ENCODE results near the gene TUB. TPM values are rescaled to one million over a fixed set of nuclear protein-coding genes. Genes with fewer than 3 reads are reported as not detected.

Gene TUB
- total and polyA plus RNA-seq, 2 donors (not counting 1 experiment from before 2014, with no cell fraction given): 0.06 to 0.10 TPM

DNA sequence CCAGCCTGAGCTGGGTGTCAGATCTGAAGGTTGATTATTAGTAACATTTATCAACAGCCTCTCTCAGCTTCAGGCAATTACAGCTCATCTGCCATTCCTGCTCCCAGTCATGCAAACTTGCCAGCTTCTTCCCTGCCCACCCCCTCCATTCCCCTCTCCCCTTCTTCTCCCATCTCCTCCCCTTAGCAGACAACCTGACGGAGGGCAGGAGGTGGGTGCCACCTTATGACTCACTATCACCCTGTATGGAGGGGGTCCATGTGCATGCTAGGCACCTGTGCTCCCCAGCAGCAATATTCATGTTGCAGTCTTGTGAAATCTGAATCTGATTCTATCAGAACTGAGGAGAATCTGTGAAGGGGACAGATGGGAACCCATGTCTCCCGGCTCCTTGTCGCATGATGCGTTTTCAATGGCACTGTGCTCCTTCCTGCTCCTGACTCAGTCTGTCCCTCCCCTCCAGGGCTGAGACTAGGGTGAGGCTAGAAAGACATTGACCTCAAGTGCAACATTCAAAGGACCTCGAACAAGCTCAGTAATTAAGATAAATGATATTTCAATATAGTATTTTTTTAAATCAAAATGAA is 46.3 kb upstream of the TUB start:
- TF ChIP-seq CTCF (IDR thresholded peaks at IDR 0.05) (no peak), EZH2 (IDR thresholded peaks at IDR 0.05; ENCODE audit: borderline replicate concordance, insufficient read depth, low read depth, low read length, poor library complexity, severe bottlenecking) (no peak)
- Histone ChIP-seq H2AFZ (ENCODE audit: insufficient read depth, low read depth, low read length, poor library complexity, severe bottlenecking) (no peak overlapping the region), H4K20me1 (ENCODE audit: control insufficient read depth, insufficient read depth, low read length, poor library complexity, severe bottlenecking) (no peaks in the 10 kb centered on the region), H3K36me3 (replicated peaks in 1 of 2; ENCODE audit: control extremely low read depth in 1 of 2, control insufficient read depth in 1 of 2, extremely low read depth in 1 of 2, insufficient read depth in 2 of 2, low read length in 1 of 2) (no peaks in the 10 kb centered on the region), H3K9ac (ENCODE audit: low read length) (no peak overlapping the region), H3K79me2 (ENCODE audit: control insufficient read depth, insufficient read depth, low read length) (no peaks in the 10 kb centered on the region), H3K4me3 (ENCODE audit: control extremely low read depth in 1 of 5, extremely low read depth in 1 of 5, insufficient read depth in 1 of 5, low read depth in 2 of 5, low read length in 4 of 5) (no peak overlapping the region), H3K9me3 (ENCODE audit: control extremely low read depth in 1 of 3, control insufficient read depth in 2 of 3, insufficient read depth in 1 of 3, low read length in 2 of 3) (no peaks in the 10 kb centered on the region), H3K27me3 (replicated peaks in 1 of 4; ENCODE audit: control extremely low read depth in 1 of 4, control insufficient read depth in 3 of 4, insufficient read depth in 4 of 4, low read length in 3 of 4) (peaks cover 0 to 26% (median 9%) of the 10 kb centered on the region in 4 experiments), H3K4me1 (ENCODE audit: control insufficient read depth in 2 of 2, insufficient read depth in 2 of 2, low read length in 2 of 2) (peaks cover 0 to 8% of the 10 kb centered on the region in 2 donors), H3K4me2 (replicated peaks; ENCODE audit: low read depth, low read length, poor library complexity, severe bottlenecking) (no peak overlapping the region), H3K27ac (ENCODE audit: low read length in 2 of 2) (no peak overlapping the region)
- ChIA-PET CTCF (interaction anchor here (1.2 to 3.6 kb wide), 7 partner anchors 9 to 63 kb away, joined by 4 to 85 read pairs (median 7); no protein-coding TSS in a partner anchor), POLR2A (no interaction called here)
- Mint-ChIP-seq H3K4me3 (no peak overlapping the region), H3K27me3 (peaks cover 48% of the 10 kb centered on the region), H3K27ac (no peak overlapping the region), H3K9me3 (ENCODE audit: insufficient read depth) (no peaks in the 10 kb centered on the region), H3K4me1 (peaks cover 6% of the 10 kb centered on the region)
- 100% methylated on average over 2 of the region's 5 CpGs for WGBS (ENCODE audit: insufficient coverage)
- ATAC-seq (ENCODE audit: low read depth) (no peak), DNase-seq (no peak)
- intact Hi-C loops (cut with micrococcal nuclease): no loop called here

DNA sequence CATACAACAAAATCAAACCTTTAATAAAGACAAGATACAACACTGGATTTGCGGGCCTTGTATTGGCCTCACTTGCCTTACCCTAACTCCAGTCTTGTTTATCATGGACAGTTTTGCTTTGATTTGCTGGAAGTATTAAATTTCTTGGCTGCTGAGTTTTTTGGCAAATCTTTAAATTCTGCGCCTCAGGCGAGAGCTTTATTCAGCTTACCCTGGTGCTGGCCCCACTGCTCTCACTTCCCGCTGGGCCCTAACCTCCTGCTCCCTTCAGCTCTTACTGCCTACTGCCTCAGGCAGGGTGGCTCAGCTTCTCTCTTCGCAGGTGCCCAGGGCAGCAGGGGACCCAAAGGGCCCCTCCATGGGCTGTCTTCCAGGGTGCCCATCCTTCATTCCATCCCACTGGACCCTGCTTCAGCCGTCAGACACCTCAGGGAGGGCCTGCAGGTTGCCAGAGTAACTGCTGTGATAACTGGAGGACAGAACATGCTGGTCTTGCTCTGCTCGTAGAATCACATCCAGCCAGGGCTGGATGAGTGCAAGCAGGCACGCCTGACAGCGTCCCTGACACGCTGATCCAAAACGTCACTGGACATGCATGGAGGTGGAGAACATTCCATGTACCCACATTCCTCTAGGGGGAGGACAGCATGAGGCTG is 45.7 kb upstream of the TUB start:
- intact Hi-C loops (cut with micrococcal nuclease): no loop called here
- H3K4me1 ChIP-seq (ENCODE audit: control insufficient read depth in 2 of 2, insufficient read depth in 2 of 2, low read length in 2 of 2): peaks cover 0 to 8% of the 10 kb centered on the region in 2 donors
- H3K4me3 Mint-ChIP-seq: no peak overlapping the region
- no peaks in the 10 kb centered on the region for H3K9me3 ChIP-seq (ENCODE audit: control extremely low read depth in 1 of 3, control insufficient read depth in 2 of 3, insufficient read depth in 1 of 3, low read length in 2 of 3)
- H3K27ac ChIP-seq (ENCODE audit: low read length in 2 of 2): no peak overlapping the region
- H3K4me2 ChIP-seq (replicated peaks; ENCODE audit: low read depth, low read length, poor library complexity, severe bottlenecking): no peak overlapping the region
- ATAC-seq (ENCODE audit: low read depth) (no peak), DNase-seq (no peak)
- WGBS (ENCODE audit: insufficient coverage): 93% methylated on average over 10 of the region's 11 CpGs
- no peak overlapping the region for H3K9ac ChIP-seq (ENCODE audit: low read length)
- H3K27me3 ChIP-seq (replicated peaks in 1 of 4; ENCODE audit: control extremely low read depth in 1 of 4, control insufficient read depth in 3 of 4, insufficient read depth in 4 of 4, low read length in 3 of 4): peaks cover 0 to 22% (median 7%) of the 10 kb centered on the region in 4 experiments
- ChIA-PET POLR2A (no interaction called here), CTCF (interaction anchor here (1.2 to 3.6 kb wide), 5 partner anchors 8 to 62 kb away, joined by 3 to 85 read pairs (median 6); no protein-coding TSS in a partner anchor)
- H3K27ac Mint-ChIP-seq: no peak overlapping the region
- no peaks in the 10 kb centered on the region for H3K79me2 ChIP-seq (ENCODE audit: control insufficient read depth, insufficient read depth, low read length)
- H3K4me3 ChIP-seq (ENCODE audit: control extremely low read depth in 1 of 5, extremely low read depth in 1 of 5, insufficient read depth in 1 of 5, low read depth in 2 of 5, low read length in 4 of 5): no peak overlapping the region
- H3K27me3 Mint-ChIP-seq: peaks cover 47% of the 10 kb centered on the region
- no peak for TF ChIP-seq EZH2 (IDR thresholded peaks at IDR 0.05; ENCODE audit: borderline replicate concordance, insufficient read depth, low read depth, low read length, poor library complexity, severe bottlenecking)
- no peak for TF ChIP-seq CTCF (IDR thresholded peaks at IDR 0.05)
- H2AFZ ChIP-seq (ENCODE audit: insufficient read depth, low read depth, low read length, poor library complexity, severe bottlenecking): no peak overlapping the region
- peaks cover 6% of the 10 kb centered on the region for H3K4me1 Mint-ChIP-seq
- H3K9me3 Mint-ChIP-seq (ENCODE audit: insufficient read depth): no peaks in the 10 kb centered on the region
- no peaks in the 10 kb centered on the region for H3K36me3 ChIP-seq (replicated peaks in 1 of 2; ENCODE audit: control extremely low read depth in 1 of 2, control insufficient read depth in 1 of 2, extremely low read depth in 1 of 2, insufficient read depth in 2 of 2, low read length in 1 of 2)
- H4K20me1 ChIP-seq (ENCODE audit: control insufficient read depth, insufficient read depth, low read length, poor library complexity, severe bottlenecking): no peaks in the 10 kb centered on the region

Data from B cell (primary cell).